NAMALWA (cell line): ENCODE data around the gene TRDMT1.
A peak's percentile ranks its signal among the peaks of the same experiment; 100 is the strongest.

Source experiments
- DNase-seq: peaks from one replicate; pipeline ENCODE4 v3.0.0-alpha.2; 2015; ENCODE audit warnings: low spot score

The TRDMT1 gene

GRCh38 chr10:17210361-17210760 is 8.9 kb upstream of the TRDMT1 start:
- DNase-seq: no peak

- DNase-seq: no peak
These were observed 8.4 kb upstream of the TRDMT1 start for GRCh38 chr10:17209881-17210280.

- DNase-seq: no peak
These were observed 7.8 kb upstream of the TRDMT1 start for GRCh38 chr10:17209302-17209701.

GRCh38 chr10:17208476-17208875 is 7.0 kb upstream of the TRDMT1 start:
- no peak for DNase-seq

- no peak for DNase-seq
These were observed 4.8 kb upstream of the TRDMT1 start for GRCh38 chr10:17206210-17206709.

- DNase-seq: no peak
These were observed 1.9 kb upstream of the TRDMT1 start for GRCh38 chr10:17203416-17203815.

- no peak for DNase-seq
These were observed 1.5 kb upstream of the TRDMT1 start for GRCh38 chr10:17202999-17203398.

GRCh38 chr10:17202506-17202905 is 1.0 kb upstream of the TRDMT1 start:
- DNase-seq: no peak

GRCh38 chr10:17201794-17202116 is 283 bp upstream of the TRDMT1 start:
- DNase-seq: no peak

GRCh38 chr10:17200001-17200911 is 1.2 kb downstream of the TRDMT1 start:
- peak; percentile 38 for DNase-seq

GRCh38 chr10:17199351-17199804 is 2.1 kb downstream of the TRDMT1 start:
- no peak for DNase-seq

GRCh38 chr10:17196573-17196972 is 4.9 kb downstream of the TRDMT1 start:
- no peak for DNase-seq

GRCh38 chr10:17196045-17196444 is 5.4 kb downstream of the TRDMT1 start:
- DNase-seq: no peak

- DNase-seq: no peak
These were observed 6.4 kb downstream of the TRDMT1 start for GRCh38 chr10:17195083-17195482.

GRCh38 chr10:17190602-17191001 is 10.9 kb downstream of the TRDMT1 start:
- no peak for DNase-seq

GRCh38 chr10:17188644-17189172 is 12.8 kb downstream of the TRDMT1 start:
- DNase-seq: no peak

GRCh38 chr10:17185873-17186272 is 15.6 kb downstream of the TRDMT1 start:
- no peak for DNase-seq

- DNase-seq: no peak
These were observed 18.4 kb downstream of the TRDMT1 start for GRCh38 chr10:17183110-17183509.

GRCh38 chr10:17181751-17182150 is 19.7 kb downstream of the TRDMT1 start:
- no peak for DNase-seq

- DNase-seq: no peak
These were observed 20.4 kb downstream of the TRDMT1 start for GRCh38 chr10:17181110-17181509.

- no peak for DNase-seq
These were observed 22.5 kb downstream of the TRDMT1 start for GRCh38 chr10:17179002-17179401.

GRCh38 chr10:17178006-17178405 is 23.5 kb downstream of the TRDMT1 start:
- DNase-seq: no peak

- no peak for DNase-seq
These were observed 24.5 kb downstream of the TRDMT1 start for GRCh38 chr10:17177014-17177413.

- no peak for DNase-seq
These were observed 25.4 kb downstream of the TRDMT1 start for GRCh38 chr10:17176091-17176490.
